HG02870 (cell line): ENCODE data around the gene IGSF21.

Source experiments
- ATAC-seq: cut with Tn5 transposase; IDR thresholded peaks from one replicate; pipeline ENCODE4 v1.9.1; 2021; ENCODE audit warnings: mild to moderate bottlenecking, moderate library complexity; ENCODE audit not compliant: unreplicated experiment

The IGSF21 gene

DNA sequence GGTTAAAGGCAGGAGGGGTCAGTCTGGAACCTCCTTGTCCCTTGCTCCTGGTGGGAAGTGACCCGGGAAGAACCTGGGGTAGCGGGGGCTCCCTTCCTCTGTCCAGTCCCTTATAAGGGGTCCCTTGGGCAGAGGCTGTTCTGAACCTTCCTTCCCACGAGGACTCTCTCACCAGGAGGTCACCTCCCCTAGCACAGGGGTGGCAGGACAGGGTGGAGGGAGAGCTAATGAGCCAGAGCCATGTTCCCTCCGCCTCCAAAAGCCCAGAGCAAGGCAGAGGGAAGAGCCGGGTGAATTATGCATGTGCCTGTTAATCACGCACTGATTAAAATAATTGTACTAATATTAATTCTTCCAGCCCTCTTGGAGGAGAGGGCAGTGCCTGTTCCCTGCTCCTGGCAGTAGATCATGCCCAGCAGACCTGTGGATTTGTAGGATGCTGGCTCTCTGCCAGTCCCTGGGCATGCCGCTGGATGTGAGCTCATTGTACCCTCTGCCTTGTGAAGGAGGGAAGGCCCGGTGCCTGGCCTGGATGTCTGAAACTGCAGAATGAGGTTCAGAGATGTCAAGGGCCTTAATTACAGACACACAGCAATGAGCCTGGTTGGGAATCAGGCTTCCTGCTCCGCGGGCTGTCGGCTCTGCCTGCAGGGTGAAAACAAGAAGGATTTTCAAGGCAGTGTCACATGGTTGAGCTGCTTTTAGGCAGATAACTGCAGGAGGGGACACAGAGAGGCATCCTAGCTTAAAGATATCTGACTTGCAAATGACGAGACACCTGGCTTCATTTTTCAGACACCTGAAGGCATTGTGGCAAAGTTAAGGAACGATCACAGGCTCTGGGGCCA lies 68.2 kb downstream of the IGSF21 start:
- ATAC-seq: no peak

DNA sequence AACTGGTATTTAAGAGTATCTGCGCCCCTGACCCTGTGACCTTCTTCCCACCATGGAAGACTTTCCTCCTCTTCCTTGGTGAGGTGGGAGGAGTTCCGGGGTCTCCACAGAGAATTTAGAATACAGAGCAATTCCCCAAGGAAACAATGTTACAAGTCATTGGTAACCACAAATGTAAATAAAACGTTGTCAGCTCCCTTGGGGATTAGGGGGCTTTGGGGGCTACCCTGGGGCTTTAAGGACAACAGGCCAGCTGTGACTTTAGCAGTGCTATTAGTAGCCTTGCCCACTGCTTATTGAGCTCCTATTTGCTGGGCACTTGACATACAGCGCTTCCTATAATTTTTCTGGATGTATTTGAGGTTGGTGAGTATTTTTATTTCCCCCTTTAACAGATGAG lies 69.0 kb downstream of the IGSF21 start:
- no peak for ATAC-seq

DNA sequence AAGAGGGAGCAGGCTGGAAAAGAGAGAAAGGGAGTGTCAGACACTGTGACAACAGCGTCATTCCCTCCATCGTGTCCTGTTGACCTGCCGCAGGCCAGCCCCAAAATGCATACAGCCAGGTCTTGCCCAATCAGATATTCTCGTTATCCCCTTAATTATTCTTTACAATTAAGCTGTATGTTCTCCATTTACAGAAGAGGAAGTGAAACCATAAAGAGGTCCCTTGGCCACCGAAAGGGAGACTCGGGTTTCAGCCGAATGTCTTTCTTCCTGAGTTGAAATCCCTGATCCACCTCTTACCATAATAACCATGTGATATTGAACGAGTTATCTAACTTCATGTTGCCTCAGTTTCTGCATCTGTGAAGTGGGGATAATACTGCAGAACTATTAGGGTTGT lies 70.5 kb downstream of the IGSF21 start:
- ATAC-seq: no peak

DNA sequence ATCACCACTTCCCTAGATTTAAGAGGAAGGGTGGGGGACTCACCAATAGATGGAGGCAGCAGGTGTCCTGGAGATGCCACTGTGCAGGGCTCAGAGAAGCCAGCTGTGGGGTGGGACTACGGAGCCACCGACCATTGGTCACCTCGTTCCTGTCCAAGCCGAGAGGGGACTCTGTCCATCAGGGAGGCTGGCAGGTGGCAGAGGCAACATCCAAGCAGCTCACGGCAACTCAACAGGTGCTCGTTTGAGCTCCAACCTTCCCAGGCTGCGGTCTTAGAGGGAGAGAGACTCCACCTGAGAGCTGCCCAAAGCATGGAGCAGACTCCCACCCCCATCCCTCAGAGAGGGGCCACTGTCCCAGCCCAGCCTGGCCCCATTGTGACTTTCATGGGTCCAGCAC lies 71.4 kb downstream of the IGSF21 start:
- ATAC-seq: no peak

DNA sequence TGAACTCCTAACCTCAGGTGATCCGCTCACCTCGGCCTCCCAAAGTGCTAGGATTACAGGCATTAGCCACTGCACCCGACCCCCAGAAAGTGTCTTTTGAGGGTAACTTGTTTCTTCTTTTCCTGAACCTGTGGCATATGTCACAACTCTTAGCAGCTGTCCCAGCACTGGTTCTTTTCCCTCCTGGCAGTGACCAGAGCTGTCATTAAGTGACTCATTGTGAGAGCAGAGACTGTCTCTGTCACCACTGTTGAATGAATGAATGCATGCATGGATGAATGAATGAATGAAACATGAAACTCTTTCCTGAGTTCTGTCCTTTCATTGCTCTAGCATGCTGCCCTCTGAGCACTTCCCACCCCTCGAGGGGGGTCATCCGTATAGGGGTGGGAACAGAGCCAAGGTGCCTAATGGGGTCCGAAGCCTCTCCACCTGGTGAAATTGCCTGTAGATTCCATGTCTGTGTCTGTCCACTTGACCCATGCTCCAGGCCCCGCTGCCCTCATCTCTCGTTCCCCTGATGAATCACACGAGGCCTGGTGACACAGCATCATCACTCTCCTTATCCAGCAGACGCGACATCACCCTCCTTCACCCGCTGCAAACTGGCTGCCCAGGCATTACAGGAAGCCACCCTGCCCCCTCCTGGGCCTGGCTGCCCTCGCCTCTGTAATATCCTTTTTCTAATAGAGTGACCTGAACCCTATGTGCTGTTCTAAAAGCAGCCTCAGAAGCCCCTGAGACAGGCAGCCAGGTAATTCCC lies 75.0 kb downstream of the IGSF21 start:
- ATAC-seq: no peak

DNA sequence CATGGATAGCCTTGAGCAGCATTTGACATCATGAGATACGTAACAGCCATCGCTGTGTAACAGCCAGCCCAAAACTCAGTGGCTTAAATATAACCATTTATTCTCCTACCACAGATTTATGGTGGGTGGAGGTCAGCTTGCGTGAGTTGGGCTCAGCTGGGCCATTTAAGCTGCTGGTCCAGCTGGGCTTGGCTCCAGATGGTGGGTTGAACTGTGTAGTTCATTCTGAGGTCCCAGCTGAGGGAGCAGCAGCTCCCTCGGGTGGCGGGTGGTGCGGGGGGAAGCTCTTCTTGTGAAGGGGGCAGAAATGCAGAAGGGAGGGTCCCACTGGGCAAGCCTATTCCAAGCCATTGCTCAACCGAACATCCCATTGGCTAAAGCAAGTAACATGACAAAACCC lies 75.9 kb downstream of the IGSF21 start:
- ATAC-seq: no peak

DNA sequence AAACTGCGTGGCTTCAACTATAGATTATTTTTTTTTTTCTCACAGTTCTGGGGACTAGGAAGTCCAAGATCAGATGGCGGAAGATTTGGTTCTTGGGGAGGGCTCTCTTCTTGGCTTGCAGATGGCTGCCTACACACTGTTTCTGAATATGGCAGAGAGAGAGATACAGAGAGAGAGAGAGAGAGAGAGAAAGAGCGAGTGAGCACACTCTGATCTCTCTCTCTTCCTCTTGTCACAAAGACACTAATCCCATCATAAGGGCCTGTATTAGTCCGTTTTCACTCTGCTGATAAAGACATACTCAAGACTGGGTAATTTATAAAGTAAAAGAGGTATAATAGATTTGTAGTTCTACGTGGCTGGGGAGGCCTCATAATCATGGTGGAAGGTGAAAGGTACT lies 79.5 kb downstream of the IGSF21 start:
- no peak for ATAC-seq

DNA sequence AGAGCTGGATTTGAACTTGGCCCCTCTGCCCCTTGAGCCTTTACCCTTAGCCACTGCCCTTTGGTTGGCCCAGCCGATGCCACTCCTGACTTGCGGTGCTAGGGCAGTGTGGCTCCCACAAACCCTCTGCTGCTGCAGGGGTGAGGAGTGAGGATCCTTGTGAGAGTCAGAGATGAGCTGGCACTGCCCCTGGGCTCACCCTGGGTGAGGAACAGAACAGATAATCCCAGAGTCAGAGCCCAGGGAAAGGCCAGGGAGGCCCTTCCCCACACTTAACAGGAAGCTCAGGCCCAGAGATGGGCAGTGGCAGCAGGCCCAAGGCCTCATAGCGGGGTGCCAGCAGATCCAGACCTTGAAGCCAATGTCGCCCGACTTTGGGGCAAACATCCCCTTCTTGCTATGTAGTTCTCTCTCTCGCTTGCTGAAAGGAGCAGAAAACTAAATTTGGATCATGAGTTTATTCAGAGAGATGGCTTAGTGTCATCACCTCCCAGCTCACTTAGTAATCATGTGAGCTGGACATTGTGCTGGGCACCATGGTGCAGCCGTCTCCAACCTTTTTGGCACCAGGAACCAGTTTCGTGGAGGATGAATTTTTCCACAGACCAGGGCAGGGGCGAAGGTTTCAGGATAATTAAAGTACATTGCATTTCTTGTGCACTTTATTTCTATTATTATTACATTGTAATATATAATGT lies 81.4 kb downstream of the IGSF21 start:
- no peak for ATAC-seq

DNA sequence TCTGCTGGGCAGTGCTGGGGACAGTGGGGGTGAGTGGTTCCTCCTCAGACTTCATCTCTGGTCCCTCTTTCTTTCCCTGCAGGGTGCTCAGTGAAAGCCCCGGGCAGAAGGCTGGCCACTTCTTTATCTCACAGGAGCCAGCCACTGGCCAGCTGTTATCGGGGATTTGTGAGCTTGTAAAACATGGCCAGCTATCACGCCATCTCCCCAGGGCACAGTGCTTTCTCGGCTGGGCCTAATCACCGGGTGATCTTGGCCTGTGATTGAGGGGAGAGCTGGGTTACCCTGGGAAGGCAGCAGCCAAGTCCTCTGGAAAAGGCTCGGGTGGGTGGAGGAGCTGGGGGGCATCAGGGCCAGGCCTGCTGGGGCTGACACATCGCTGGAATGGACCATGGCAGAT lies 83.0 kb downstream of the IGSF21 start:
- ATAC-seq: no peak

DNA sequence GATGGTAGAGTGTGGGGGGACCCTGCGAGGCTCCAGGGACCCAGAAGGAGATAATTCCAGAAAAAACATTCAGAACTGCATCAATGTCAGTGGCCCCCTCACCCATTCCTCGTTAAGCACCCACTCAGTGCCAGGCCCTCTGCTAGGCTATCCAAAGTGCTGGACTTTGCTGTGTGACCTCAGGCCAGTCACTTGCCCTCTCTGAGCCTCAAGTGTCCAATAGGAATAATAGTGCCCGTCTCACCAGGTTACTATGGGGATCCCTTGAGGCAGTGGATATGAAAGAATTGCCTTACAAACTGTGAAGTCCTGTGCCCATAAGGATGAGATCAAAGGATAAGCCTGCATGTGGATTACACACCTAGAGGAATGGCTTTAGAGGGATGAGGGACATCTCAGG lies 83.4 kb downstream of the IGSF21 start:
- ATAC-seq: no peak

DNA sequence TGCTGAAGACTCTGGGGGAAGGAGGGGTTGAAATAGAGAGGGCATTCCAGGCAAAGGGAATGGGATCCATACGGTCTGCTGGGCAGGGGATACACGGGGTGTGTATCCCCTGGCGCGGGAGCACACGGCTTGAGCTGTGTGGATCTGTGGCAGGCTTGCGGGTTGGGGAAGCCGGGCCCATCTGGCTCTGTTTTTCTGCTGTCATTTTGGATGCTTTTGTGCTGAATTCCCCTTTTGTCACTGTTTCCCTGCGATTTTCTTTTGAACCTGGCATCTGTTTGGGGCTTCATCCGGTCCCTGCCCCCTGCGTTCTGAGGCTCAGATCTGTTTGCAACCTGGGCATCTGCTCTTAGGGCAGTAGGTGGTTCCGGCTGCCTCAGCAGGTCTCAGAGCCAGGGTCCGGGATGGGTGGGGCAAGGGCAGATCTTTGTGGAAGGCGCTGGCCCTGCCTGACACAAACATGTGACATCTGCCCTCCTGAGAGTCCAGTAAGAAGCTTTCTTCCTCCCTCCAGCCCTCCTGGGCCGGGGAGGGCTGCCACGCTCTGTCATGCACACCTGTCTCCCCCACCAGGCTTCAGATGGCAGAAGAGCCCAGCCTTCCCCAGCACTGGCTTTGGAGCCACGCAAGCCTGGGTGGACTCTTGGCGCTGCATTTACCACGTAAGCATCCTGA lies 84.0 kb downstream of the IGSF21 start:
- no peak for ATAC-seq

DNA sequence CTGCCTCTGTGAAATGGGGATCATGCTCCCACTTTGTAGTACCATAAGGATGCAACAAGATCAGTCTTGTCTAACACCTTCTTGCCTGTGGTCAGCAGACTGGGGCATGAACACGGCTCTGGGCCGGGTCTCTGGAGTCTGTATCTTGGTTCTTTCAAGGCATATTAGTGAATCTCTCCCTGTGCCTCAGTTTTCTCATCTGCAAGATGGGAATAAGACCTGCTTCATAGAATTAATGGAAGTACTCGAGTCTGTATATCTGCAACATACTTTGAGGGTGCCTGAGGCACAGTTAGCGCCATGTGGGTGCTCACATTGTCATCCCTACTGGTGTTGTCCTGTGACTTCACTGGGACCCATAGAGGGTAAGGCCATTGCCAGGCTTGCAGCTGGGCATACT lies 84.6 kb downstream of the IGSF21 start:
- ATAC-seq: no peak

DNA sequence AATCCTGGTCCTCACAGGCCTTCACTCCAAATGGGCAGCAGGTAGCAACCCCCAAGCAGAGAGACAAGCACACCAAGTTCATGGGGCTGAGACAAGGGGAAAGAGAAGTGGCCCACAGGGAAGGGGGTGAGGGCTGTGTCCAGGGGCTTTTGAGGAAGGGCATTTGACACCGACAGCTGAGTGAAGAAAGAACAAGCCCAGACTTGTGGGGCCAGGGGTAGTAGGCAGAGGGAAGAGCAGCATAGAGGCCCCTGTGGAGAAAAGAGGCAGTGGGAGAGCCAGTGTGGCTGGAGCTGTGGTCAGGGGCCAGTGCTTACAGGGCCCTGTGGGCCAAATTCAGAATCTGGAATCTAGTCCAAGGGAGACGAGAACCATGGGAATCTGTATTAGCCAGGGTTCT lies 85.4 kb downstream of the IGSF21 start:
- no peak for ATAC-seq

DNA sequence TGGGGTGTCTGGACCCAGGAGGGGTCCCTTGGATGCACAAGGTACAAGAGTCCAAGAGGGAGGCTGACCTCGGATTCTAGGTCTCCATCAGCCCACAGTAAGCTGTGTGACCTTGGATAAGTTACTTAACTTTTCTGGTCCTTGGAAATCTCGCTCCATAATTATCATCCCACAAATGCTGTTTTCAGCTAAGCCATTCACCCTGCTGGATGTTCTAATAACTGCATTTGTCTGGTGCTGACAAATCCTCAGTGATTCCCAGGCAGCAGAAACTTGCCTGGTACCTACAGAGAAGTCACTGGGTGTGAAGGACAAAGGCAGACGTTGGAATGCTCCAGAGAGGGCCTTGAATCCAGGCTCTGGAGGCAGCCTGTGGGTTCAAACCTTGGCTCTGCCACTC lies 89.7 kb downstream of the IGSF21 start:
- no peak for ATAC-seq

DNA sequence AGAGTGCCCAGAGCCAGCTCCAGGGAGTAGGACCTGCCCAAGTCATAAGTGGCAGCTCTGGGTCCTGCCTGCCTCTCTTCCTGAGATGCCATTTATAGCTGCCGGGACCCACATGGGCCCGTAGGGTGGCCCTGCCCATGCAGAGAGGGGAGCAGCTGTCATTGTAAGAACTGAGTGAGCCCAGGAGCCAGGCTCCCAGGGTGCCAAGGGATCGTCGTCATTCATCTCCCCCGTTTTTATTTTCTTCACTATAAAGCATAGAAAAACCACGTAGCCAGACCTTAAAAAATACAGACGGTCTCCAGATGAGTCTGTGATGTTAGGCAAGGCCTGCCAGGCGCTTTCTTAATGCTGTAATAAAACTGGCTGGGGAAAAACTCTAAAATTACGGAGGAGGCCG lies 90.7 kb downstream of the IGSF21 start:
- no peak for ATAC-seq

DNA sequence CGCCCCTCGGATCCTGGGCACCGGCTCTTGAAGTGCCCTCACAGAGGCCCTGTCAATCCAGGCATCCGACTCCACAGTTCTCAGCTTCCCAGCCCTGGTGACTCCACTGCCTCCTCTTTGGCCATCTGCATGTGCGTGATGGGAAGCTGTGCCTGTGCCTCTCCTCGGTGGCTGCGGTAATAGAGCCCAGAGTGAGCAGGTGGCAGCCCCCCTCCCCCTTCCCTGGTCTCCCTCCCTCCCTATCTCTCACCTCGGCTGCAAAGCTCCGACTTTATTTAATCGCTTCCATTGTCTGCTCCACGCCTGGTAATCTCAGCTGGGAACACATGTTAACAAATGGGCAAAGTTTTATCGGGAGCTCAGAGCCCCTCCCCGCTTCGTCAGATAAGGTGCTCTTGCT lies 91.9 kb downstream of the IGSF21 start:
- ATAC-seq: no peak

DNA sequence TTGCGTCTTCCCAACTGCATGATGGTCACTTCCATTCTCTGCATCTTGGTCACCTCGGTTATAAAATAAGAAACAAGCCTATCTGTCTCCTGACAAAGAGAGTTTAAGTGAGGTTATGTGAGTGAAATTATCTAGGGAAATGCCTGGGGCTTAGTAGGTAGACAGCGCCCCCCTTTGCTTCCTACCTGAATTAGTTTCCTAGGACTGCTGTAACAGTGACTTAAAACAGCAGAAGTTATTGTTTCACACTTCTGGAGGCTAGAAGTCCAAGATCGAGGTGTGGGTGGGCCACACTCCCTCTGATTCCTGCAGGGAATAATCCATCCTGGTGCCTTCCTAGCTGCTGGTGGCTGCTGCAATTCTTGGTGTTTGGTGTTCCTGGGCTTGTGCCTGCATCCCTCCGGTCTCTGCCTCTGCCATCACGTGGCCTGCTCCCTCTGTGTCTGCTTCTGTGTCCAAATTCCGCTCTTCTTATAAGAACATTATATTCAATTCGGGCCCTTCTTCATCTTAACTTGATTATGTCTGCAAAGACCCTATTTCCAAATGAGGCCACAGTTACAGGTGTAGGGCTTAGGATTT lies 92.6 kb downstream of the IGSF21 start:
- no peak for ATAC-seq

DNA sequence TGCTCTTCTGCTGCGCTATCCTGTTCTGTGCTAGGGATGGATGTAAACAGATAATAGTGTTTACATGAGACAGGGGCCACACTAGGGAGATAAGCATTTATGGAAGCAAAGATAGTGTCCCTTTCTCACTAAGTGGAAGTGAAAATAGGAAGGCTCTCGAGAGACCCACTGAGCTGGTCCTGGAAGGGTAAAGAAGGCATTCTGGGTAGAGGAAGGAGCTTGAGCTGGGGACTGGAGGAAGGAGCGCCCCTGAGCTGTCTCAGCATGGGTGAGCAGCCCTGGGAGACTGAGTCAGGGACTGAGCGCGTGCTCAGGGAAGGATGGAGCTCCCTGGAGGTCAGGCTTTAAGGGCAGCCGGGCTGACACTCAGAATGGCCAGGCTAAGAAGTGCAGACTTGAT lies 93.3 kb downstream of the IGSF21 start:
- no peak for ATAC-seq

DNA sequence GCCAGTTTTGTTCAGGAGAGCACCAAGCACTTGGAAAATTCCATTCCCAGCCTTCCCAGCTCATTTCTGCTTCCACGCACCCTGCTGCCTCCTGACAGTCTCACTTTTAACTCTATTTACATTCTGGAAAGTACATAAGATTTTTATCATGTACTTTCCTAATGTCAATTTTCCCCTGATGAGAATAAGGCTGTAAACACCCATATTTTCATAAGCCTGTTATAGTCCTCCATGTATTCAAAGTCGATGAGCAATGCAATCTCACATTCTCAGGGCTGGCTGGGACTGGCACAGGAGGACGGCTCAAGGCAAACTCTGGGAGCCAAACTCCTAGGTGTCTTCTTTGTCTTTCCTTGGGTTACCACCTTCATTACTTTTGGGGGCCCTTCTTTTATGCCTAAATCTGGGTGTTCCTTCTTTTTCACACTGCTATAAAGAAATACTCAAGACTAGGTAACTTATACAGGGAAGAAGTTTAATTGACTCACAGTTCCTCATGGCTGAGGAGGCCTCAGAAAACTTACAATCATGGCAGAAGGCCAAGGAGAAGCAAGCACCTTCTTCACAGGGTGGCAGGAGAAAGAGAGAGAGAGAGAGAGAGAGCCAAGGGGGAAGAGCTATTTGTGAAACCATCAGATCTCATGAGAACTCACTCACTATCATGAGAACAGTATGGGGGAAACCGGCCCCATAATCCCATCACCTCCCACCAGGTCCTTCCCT lies 94.6 kb downstream of the IGSF21 start:
- no peak for ATAC-seq

DNA sequence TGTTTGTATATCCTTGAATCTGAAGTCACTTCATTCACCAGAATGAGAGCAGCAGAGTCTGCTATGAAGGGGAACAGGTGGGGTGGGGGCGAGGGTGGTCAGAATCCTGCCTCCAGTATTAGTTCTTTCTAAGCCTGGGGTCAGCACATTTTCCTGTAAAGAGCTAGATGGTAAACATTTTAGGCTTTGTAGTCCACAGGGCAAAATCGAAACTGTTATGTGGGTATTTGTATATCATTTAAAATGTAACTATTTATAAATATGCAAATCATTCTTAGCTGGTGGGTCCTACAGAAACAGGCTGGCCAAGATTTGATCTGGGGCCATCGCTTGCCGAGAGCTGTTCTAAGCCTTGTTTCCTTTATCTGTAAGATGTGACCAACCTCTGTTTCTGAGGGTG lies 96.0 kb downstream of the IGSF21 start:
- no peak for ATAC-seq
